Glomerular visceral epithelial cell (primary cell): ENCODE measurements around the gene ZNF439.
A peak's percentile ranks its signal among the peaks of the same experiment; 100 is the strongest.
"Not testable (repeated sequence)": the region's sequence is repeated elsewhere in the genome, so short reads cannot be mapped to it uniquely, and the experiment has no call there.

Experiments used
- DNase-seq: peaks from one replicate; pipeline ENCODE4 v3.0.0-alpha.2; 2016; ENCODE audit errors: extremely low spot score

Gene ZNF439

GRCh38 chr19:11848594-11849469 lies at the start of gene ZNF439:
ZNF439 (plus strand) TSS chr19:11848726; CDS start chr19:11848868, 142 bp downstream.
- DNase-seq = peak; percentile 27

GRCh38 chr19:11806354-11807098 lies 42.0 kb upstream of the ZNF439 start:
- no peak for DNase-seq

- DNase-seq = no peak
Observed at GRCh38 chr19:11807099-11807380, 41.5 kb upstream of the ZNF439 start.

- DNase-seq = no peak
Observed at GRCh38 chr19:11813703-11814028, 34.9 kb upstream of the ZNF439 start.

- peak; percentile 94 for DNase-seq
Observed at GRCh38 chr19:11814029-11814699, 34.4 kb upstream of the ZNF439 start, which contains the start of gene ZNF440. ZNF440 (plus strand) TSS chr19:11814273; CDS start chr19:11814448, 175 bp downstream.

- peak; percentile 15 for DNase-seq
Observed at GRCh38 chr19:11814700-11815035, 33.9 kb upstream of the ZNF439 start.

- DNase-seq = peak; percentile 34
Observed at GRCh38 chr19:11821474-11822109, 26.9 kb upstream of the ZNF439 start.

- not testable (repeated sequence) for DNase-seq
Observed at GRCh38 chr19:11828957-11829876, 19.3 kb upstream of the ZNF439 start.

GRCh38 chr19:11832253-11832912 lies 16.1 kb upstream of the ZNF439 start:
- no peak for DNase-seq

- DNase-seq = no peak
Observed at GRCh38 chr19:11833541-11833940, 15.0 kb upstream of the ZNF439 start.

- DNase-seq = not testable (repeated sequence)
Observed at GRCh38 chr19:11835626-11836066, 12.9 kb upstream of the ZNF439 start.

GRCh38 chr19:11843722-11844121 lies 4.8 kb upstream of the ZNF439 start:
- DNase-seq = no peak

GRCh38 chr19:11847615-11848014 lies 911 bp upstream of the ZNF439 start:
- DNase-seq = not testable (repeated sequence)

- DNase-seq = no peak
Observed at GRCh38 chr19:11848200-11848593, 329 bp upstream of the ZNF439 start.

- not testable (repeated sequence) for DNase-seq
Observed at GRCh38 chr19:11850289-11850688, 1.8 kb downstream of the ZNF439 start.

GRCh38 chr19:11853358-11853757 lies 4.8 kb downstream of the ZNF439 start:
- DNase-seq = no peak

- no peak for DNase-seq
Observed at GRCh38 chr19:11856596-11857250, 8.2 kb downstream of the ZNF439 start.

GRCh38 chr19:11860721-11861120 lies 12.2 kb downstream of the ZNF439 start:
- DNase-seq = no peak

- DNase-seq = no peak
Observed at GRCh38 chr19:11861301-11861700, 12.8 kb downstream of the ZNF439 start.

- DNase-seq = not testable (repeated sequence)
Observed at GRCh38 chr19:11867766-11868165, 19.2 kb downstream of the ZNF439 start.
